KMS-11 (cell line): ENCODE results near the gene SIN3B.

Experiments
- H2AFZ ChIP-seq: fragments of 200-600 bp; sonication (generic); 2 replicates; pipeline ENCODE4 v1.6.1; 2016; ENCODE audit warnings: antibody characterized with exemption, mixed run types, low read depth
- H3K27ac ChIP-seq: fragments of 200-600 bp; sonication (generic); 2 replicates; pipeline ENCODE4 v1.6.1; 2016; ENCODE audit warnings: mild to moderate bottlenecking, mixed run types
- H3K27me3 ChIP-seq: fragments of 200-600 bp; sonication (generic); 2 replicates; pipeline ENCODE4 v1.6.1; 2017; ENCODE audit warnings: mild to moderate bottlenecking, low read depth, mixed run types, moderate library complexity; ENCODE audit not compliant: insufficient read depth
- H3K36me3 ChIP-seq: fragments of 200-600 bp; sonication (generic); 2 replicates; pipeline ENCODE4 v1.6.1; 2017; ENCODE audit warnings: mild to moderate bottlenecking, mixed run types; ENCODE audit not compliant: insufficient read depth
- H3K4me1 ChIP-seq: fragments of 200-600 bp; sonication (generic); 2 replicates; pipeline ENCODE4 v1.6.1; 2016; ENCODE audit warnings: mild to moderate bottlenecking, low read depth, mixed run types; ENCODE audit not compliant: poor library complexity, severe bottlenecking
- H3K4me2 ChIP-seq: fragments of 200-600 bp; sonication (generic); 2 replicates; pipeline ENCODE4 v1.7.0; 2016; ENCODE audit warnings: mild to moderate bottlenecking, mixed run types
- H3K4me3 ChIP-seq: fragments of 200-600 bp; sonication (generic); IDR thresholded peaks from 2 replicates; pipeline ENCODE4 v1.6.1; 2017; ENCODE audit warnings: low read depth, low read length, mixed read lengths; ENCODE audit not compliant: insufficient read depth
- H3K79me2 ChIP-seq: fragments of 200-600 bp; sonication (generic); 2 replicates; pipeline ENCODE4 v1.6.1; 2016; ENCODE audit warnings: low read depth, mixed run types; ENCODE audit not compliant: insufficient read depth
- H3K9ac ChIP-seq: fragments of 200-600 bp; sonication (generic); 2 replicates; pipeline ENCODE4 v1.6.1; 2016; ENCODE audit warnings: mild to moderate bottlenecking, mixed run types
- H4K20me1 ChIP-seq: fragments of 200-600 bp; sonication (generic); 2 replicates; pipeline ENCODE4 v1.6.1; 2016; ENCODE audit warnings: mild to moderate bottlenecking, mixed run types; ENCODE audit not compliant: insufficient read depth
- TF ChIP-seq, protein P1 (sequence below): fragments of 200-600 bp; sonication (generic); conservative IDR thresholded peaks from 2 replicates; pipeline ENCODE4 v1.6.1; 2017; ENCODE audit warnings: low read depth, mild to moderate bottlenecking, antibody characterized with exemption, low read length, moderate library complexity, mixed read lengths

The SIN3B gene

GRCh38 chr19:16890461-16891184 lies 61.4 kb downstream of the SIN3B start:
- H4K20me1 ChIP-seq = no peaks in the 10 kb centered on the region
- H3K27ac ChIP-seq = 0 out of 2 replicates have a peak overlapping the region, but pooled peaks have one; percentile 75
- 0 out of 2 replicates have a peak, but pooled peaks cover 12% of the 10 kb centered on the region for H3K79me2 ChIP-seq
- H3K4me1 ChIP-seq = peaks cover 74% of the 10 kb centered on the region
- TF ChIP-seq, protein P1, sequence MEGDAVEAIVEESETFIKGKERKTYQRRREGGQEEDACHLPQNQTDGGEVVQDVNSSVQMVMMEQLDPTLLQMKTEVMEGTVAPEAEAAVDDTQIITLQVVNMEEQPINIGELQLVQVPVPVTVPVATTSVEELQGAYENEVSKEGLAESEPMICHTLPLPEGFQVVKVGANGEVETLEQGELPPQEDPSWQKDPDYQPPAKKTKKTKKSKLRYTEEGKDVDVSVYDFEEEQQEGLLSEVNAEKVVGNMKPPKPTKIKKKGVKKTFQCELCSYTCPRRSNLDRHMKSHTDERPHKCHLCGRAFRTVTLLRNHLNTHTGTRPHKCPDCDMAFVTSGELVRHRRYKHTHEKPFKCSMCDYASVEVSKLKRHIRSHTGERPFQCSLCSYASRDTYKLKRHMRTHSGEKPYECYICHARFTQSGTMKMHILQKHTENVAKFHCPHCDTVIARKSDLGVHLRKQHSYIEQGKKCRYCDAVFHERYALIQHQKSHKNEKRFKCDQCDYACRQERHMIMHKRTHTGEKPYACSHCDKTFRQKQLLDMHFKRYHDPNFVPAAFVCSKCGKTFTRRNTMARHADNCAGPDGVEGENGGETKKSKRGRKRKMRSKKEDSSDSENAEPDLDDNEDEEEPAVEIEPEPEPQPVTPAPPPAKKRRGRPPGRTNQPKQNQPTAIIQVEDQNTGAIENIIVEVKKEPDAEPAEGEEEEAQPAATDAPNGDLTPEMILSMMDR = no peak
- no peak overlapping the region for H3K4me3 ChIP-seq
- H3K36me3 ChIP-seq = no peaks in the 10 kb centered on the region
- no peak overlapping the region for H2AFZ ChIP-seq
- H3K27me3 ChIP-seq = no peaks in the 10 kb centered on the region
- H3K4me2 ChIP-seq = no peak overlapping the region
- no peak overlapping the region for H3K9ac ChIP-seq

DNA sequence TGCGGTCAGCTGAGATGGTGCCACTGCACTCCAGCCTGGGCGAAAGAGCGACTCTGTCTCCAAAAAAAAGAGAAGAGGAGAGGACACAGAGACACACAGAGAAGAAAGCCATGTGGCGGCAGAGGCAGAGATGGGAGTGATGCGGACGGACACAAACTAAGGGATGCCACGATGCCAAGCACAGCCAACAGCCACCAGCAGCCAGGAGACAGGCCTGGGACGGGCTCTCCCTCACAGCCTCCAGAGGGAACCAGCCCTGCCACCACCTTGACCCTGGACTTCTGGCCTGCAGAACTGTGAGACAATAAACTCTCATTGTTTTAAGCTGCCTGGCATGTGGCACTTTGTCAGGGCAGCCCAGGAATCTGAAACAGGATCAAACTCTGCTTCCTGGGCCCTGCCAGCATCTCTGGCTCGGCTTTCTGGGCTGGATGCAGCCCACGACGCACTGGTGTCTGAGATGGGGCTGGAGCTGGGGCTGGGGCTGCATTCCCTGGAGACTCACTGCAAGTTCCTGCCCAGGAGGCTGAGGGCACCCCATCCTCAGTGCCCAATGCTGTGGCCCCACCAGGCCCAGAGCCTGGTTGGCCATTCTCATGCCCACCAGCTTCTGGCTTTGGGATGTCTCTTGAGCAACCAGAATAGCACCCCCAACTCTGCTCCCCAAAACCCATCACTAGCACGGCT lies 62.6 kb downstream of the SIN3B start:
- H3K4me2 ChIP-seq = peak overlapping the region; percentile 44
- H3K9ac ChIP-seq = no peak overlapping the region
- no peak overlapping the region for H3K4me3 ChIP-seq
- 0 out of 2 replicates have a peak, but pooled peaks cover 12% of the 10 kb centered on the region for H3K79me2 ChIP-seq
- H3K27ac ChIP-seq = peak overlapping the region; percentile 75
- TF ChIP-seq, protein P1 = no peak
- H3K27me3 ChIP-seq = no peaks in the 10 kb centered on the region
- H4K20me1 ChIP-seq = no peaks in the 10 kb centered on the region
- no peaks in the 10 kb centered on the region for H3K36me3 ChIP-seq
- peaks cover 75% of the 10 kb centered on the region for H3K4me1 ChIP-seq
- H2AFZ ChIP-seq = no peak overlapping the region

GRCh38 chr19:16892436-16892835 lies 63.2 kb downstream of the SIN3B start:
- Histone ChIP-seq H3K9ac (no peak overlapping the region; the same call in 1 of the 2 replicates), H3K4me3 (no peak overlapping the region), H3K27me3 (no peaks in the 10 kb centered on the region), H3K79me2 (0 out of 2 replicates have a peak, but pooled peaks cover 12% of the 10 kb centered on the region), H3K4me1 (peaks cover 70% of the 10 kb centered on the region), H3K27ac (peak overlapping the region; percentile 75), H3K36me3 (no peaks in the 10 kb centered on the region), H2AFZ (no peak overlapping the region; the same call in 1 of the 2 replicates), H3K4me2 (peak overlapping the region; percentile 44), H4K20me1 (no peaks in the 10 kb centered on the region)
- TF ChIP-seq, protein P1 = no peak

DNA sequence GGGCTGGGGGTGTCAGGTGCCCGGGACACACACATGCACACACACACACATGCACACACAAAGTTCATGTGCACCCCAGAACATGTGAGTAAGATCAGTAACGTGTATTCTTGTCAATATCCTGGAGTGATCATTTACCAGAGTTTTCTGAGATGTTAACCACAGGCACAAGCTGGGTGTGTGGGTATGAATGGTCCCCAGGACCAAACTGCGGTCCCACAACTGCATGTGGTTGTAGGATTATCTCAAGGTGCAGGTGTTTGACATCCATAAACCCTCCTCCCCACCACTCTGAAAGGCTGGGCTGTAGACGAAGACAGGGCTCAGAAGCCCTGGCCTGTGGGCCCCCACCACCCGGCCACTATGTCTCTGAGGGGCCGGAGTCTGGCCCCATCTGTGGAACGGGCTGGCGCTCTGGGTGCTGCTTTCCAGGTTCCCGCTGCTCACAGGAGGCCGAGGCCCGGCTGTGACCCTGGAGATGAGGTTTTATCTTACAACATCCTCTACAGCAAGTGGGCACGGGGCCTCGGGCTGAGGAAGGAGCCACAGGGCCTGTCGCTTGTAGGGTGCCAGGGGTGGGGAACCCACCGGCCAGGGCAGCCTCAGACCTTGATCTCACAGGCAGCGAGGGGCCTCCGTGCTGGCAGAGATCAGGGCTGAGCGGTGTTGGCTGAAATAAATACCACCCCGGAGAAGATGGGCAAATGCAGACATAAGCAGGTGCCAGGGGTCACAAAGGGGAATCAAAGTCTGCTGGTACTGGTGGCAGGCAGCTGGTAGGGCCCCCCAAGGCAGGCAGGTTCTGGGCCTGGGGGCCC lies 63.9 kb downstream of the SIN3B start:
- H3K27ac ChIP-seq = peak overlapping the region; percentile 75
- H3K4me2 ChIP-seq = peak overlapping the region; percentile 44
- H4K20me1 ChIP-seq = no peaks in the 10 kb centered on the region
- no peak overlapping the region; the same call in 1 of the 2 replicates for H2AFZ ChIP-seq
- TF ChIP-seq, protein P1 = no peak
- no peak overlapping the region for H3K4me3 ChIP-seq
- no peaks in the 10 kb centered on the region for H3K36me3 ChIP-seq
- peaks cover 64% of the 10 kb centered on the region for H3K4me1 ChIP-seq
- H3K79me2 ChIP-seq = 0 out of 2 replicates have a peak, but pooled peaks cover 12% of the 10 kb centered on the region
- peak overlapping the region; percentile 30; the same call in 1 of the 2 replicates for H3K9ac ChIP-seq
- no peaks in the 10 kb centered on the region for H3K27me3 ChIP-seq
